Anterior cingulate cortex (tissue), 58 donors: ENCODE data around the gene INO80B.
"Not testable (repeated sequence)": the region's sequence is repeated elsewhere in the genome, so short reads cannot be mapped to it uniquely, and the experiment has no call there.

Experiments used
- DNase-seq, 58 donors: peaks; one replicate each; lab custom pipeline; 2025; lab: John Stamatoyannopoulos, UW

Gene INO80B

DNA sequence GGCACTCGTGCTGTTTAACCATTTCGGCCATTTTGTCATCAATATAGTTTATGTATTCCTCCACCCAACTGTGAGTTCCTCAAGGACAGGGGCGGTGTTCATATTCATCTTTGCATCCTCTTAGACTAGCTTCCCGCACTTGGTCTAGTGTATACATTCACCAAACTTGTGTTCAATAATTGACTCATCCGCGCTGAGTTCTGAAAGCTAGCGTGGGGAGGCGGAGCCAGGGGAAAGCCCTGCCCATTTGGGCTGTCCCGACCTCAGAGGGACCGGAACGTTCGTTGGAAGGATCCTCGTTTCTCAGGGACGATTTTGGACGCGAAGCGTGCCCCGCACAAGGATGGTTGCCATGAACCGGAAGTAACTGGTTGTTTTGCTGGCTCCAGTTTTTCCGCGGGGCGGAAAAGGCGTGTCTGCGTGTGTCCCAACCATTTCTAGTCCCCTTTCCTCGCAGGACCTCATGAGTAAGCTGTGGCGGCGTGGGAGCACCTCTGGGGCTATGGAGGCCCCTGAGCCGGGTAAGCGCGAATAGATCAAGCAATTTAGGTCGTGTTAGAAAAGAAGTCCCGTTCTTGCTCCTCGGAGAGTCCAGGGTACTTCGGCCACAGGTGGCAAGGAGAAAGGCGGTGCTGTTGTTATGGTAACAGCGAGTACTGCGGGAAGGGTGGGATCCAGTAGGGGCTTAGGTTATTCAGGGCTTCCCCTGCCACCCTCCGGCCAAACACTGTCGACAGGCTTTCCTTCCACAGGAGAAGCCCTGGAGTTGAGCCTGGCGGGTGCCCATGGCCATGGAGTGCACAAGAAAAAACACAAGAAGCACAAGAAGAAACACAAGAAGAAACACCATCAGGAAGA lies at the start of gene INO80B:
Gene INO80B (plus strand): TSS at position 434 of the 858 bp plus-strand sequence. CDS start 30 bp downstream, at position 464.
- peak; percentile 75 to 98 (median 95) for DNase-seq

DNA sequence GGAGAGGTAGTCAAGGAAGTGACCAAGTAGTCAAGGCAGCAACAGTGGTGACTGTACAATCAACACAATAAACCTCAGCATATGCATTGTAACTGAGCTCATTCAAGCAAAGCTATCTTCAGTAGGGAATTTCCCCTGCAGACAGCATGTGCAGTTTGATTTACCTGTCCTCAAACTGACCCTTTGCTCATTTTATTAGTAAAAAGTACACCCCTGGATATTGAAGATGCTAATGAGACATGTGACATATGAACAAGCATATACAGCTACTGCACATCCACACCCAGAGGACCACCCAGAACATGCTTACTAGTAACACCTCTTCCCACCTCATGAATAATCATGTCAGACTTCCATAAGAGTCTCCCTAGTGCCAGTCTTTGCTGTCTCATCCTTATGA lies 48.9 kb upstream of the INO80B start:
- no peak for DNase-seq

DNA sequence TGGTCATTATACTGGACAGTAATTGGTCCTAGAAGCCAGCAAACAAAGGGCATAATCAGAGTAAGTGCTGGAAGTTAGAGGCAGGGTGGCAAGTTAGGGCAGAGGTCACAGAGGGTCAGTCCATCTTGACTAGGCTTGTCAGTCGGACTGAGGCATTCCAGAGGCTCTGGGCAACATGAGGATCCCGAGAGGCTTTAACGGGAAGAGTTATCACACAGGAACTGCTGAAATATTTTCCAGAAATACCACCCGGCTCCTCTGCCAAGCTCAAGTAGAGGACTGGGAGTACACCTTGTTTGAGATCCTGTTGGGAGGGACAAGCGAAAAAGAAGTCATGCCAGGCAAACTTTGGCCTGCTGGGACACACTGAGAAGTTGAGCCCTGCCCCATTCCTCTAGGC lies 47.2 kb upstream of the INO80B start:
- no peak for DNase-seq

DNA sequence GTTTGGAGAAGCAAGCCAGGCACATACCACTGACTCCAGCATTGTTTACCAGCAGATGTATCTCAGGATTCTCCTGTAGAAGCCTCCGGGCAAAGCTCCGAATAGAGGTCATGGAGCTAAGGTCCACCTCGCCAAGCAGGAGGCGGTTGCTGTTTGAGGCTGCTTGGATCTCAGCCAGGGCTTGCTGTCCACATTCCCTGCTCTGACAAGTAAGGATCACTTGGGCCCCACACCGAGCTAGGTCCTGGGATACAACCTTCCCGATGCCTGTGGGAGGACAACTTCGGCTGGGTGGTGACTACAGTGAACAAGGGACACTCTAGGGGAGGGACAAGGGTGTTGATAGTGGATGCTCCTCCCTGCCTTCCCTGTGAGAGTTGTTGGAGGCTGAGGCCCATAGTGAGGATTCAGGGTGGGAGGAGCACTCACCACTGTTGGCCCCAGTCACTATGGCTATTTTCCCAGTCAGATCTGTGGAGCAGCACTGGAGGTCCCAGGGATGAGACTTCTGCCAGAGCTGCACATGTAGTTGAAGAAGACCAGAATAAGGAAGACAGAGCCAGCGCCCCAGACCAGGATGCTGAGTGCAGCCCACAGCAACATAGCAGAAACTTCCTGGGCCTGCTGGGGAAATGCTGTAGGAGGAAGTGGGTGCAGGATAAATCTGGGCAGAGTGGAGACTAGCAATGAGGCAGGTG lies 41.7 kb upstream of the INO80B start:
- no peak for DNase-seq

DNA sequence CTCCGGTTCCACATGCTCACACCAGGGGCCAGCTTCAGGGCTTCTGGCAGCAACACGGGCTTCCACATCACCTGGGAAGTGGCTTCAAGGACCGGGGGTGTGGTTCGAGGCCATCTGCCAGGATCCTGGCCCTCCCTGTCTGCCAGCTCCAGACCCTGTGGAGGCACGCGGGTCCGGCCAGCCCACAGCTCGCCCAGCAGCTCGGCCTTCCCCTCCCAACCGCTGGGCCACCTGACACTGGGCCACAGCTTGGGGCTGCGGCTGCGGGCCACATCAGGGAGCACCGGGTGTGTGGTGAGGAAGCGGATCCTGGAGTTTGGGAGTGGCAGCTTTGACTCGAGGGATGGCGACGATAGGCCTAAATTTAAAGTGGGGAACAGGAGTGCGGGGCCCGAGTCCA lies 40.4 kb upstream of the INO80B start:
- DNase-seq: no peak

DNA sequence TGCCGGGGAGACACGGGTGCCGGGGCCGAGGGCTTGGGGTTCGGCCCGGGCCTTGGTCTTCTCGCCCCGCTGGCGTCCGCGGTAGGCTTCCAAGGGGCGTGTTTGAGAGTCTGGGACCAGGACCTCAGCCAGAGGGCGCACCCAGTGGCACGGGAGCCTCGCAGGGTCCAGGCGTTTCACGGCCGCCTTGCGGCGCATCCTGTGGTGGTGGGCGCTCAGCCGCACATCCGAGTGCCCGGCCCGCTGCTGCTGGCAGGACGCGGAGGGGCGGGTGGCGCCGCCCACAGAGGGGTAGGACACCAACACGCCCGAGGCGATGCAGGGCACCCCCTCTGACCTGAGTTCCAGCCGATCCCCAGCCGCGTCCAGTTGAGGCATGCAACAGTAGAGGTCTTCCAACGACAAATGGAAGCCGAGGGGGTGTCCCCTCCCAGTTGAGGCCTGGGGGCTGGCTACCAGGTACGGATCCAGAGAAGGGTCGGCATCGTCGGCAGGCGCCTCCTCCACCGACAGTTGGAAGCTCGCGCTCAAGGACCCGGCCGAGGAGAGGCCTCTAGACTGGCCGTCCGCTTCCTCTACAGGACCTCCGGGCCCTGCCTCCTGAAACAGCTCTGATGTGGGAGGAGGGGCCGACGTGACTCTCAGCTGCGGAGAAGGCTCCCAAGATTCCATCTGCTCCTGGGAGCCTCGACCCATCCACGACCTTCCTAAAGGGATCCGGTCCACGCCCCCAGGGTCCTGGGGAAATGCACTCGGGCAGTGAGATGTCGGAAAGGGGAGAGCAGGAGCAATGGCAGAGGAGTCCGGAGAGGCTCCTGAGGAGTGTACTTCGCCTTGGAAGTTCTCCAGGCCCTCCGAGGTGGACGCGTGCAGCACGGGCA lies 39.8 kb upstream of the INO80B start:
- peak in 15 of 58 donors; percentile 5 to 59 (median 33) for DNase-seq

DNA sequence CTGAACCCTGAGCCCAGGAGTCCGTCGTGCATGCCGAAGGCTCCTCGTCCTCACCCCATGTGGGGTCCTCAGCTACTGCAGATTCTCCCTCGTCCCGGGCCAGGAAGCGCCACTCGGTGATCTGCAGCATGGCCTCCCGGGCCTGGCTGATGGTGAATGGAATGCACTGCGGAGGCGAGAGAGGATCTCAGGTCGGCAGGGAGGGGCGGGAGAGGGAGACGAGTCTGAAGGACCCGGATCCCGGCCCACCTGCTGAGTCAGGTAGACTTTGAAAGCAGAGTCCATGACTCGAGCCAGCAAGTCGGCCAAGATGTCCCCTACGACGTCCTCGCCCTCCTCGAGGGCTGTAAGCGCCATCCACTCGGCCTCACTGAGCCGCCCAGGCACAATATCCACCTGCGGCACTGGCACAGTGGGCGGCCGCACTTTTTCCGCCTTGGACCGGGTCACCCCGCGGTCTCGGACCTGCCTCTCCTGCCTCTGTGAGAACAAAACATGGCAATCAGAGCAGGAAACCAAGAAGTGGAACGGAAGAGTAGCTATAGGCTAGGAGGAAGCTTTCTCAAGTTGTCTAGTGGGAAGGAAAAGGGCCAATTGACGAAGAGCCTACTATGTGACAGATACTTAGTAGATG lies 39.0 kb upstream of the INO80B start:
- no peak for DNase-seq

DNA sequence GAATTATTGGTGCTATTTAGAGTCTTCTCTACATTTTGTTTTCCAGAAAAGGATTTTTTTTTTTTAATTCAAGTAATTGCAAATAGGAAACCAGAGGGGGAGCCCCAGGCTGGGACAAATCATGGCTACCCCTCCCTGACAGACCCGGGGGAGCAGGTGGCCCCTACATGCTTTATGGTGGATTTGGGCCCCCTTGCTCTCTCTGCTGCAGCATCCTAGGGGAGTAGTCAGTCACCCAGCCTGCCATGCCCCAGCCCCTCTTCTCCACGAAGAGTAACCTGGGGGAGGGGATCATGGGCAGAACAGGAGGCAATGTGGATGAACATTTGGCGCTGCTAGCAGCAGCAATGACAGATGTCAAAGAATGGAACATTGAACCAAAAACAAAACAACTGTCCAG lies 38.1 kb upstream of the INO80B start:
- no peak for DNase-seq

DNA sequence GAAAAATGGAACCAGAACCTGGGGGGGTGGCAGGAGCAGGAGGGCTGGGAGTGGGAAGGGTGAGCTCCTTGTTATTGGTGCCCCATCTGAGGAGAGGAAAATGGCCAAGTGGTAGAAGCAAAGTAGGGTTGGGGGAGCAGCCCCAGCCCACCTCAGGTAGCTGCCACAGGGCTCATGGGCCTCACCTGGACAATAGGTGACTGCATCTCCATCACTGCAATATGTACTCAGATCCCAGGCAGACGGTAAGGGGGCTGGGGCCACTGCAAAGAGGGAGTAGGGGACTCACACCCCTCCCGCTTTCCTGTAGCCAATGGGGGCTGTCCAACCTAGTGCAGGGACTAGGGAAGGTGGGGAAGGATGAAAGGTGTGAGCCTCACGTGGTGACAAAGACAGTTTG lies 37.7 kb upstream of the INO80B start:
- no peak for DNase-seq

DNA sequence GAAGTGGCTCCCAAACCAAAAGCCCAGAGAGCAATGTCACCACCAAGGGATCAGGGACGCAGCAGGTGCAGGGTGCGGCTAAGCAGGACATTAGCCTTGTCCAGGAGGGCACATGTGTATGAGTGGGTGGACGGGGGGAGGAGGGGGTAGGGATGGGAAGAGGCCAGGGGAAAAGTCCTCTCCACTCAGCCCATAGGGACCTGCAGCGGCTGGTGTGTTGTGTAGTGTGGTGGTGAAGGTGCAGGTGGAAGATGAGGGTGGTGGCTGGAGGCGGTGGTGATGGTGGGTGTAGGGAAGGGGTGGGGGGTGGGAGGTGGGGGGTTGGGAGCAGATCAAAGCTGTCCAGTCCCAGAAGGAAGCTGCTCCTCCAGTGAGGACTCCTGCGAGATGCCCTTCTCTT lies 37.1 kb upstream of the INO80B start:
- DNase-seq: no peak

DNA sequence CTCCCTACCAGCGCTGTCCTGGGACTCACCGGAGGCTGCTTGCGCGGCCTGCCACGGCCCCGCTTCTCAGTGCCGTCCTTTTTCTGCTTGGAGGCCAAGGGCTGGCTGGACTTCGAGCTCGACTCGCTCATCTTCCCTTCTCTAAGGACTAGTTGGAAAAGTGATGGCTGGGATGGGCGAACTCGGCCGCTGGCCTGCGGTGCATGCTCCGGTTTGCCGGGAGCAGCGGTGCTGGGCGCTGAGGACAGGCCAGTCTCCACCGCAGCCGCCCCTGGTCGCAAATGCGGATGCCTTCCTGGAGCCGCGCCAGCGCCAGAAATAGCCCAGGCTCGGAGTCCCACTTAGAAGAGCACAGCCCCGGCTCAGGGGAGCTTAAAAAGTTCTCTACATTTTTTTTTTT lies 36.6 kb upstream of the INO80B start:
- DNase-seq: no peak

DNA sequence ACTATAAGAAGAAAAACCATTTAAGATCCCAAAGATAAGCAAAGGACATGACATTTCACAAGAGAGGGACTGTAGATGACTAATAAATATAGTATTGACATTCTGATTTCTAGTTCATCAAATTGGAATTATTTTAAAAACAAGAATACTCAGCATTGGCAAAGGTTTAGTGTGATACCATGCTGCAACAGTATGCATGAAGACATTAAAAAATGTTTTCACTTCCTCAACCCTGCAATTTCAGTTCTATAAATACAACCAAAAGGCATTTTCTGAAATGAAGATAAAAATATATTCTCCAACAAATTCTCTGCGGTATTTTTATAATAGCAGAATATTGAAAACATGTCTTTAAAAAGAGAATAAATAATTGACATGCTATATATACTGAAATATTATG lies 35.5 kb upstream of the INO80B start:
- no peak for DNase-seq

DNA sequence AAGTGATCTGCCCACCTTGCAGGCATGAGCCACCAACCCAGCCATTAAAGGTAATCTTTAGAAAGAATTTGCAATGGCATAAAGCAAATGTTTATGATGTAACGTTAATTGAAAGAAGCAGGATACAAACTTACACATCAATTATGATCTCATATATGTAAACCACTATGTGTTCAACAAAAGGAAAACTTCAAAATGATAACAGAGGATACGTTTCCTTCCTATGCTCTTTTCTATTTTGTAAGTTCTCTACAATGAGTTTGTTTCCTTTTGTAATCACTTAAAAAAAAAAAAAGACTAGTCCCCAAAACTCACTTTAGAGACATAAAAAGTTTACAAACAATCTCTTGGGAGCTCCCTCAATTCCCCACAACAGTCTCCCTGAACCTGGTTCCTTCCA lies 34.9 kb upstream of the INO80B start:
- DNase-seq: no peak

DNA sequence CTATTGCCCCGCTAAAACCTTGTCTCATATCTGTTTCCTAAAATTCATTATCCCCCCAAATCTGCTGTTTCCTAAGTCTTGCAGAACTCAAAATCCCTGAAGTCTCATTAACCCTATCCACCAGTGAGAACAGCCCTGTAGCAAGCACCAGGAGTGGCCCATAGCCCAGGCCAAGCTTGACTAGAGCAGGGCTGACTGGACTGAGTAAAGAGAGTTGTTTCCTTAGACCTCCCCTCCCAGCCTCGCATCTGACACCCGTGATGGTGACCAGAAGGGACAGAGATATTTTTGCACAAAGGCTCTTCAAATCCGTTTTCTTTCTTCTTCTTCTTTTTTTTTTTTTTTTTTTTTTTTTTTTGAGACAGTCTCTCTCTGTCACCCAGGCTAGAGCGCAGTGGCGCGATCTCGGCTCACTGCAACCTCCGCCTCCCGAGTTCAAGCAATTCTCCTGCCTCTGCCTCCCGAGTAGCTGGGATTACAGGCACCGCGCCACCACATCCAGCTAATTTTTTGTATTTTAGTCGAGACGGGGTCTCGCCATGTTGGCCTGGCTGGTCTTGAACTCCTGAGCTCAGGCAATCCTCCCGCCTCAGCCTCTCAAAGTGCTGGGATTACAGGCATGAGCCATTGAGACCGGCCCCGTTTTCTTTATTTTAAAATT lies 34.3 kb upstream of the INO80B start:
- DNase-seq: not testable (repeated sequence)

DNA sequence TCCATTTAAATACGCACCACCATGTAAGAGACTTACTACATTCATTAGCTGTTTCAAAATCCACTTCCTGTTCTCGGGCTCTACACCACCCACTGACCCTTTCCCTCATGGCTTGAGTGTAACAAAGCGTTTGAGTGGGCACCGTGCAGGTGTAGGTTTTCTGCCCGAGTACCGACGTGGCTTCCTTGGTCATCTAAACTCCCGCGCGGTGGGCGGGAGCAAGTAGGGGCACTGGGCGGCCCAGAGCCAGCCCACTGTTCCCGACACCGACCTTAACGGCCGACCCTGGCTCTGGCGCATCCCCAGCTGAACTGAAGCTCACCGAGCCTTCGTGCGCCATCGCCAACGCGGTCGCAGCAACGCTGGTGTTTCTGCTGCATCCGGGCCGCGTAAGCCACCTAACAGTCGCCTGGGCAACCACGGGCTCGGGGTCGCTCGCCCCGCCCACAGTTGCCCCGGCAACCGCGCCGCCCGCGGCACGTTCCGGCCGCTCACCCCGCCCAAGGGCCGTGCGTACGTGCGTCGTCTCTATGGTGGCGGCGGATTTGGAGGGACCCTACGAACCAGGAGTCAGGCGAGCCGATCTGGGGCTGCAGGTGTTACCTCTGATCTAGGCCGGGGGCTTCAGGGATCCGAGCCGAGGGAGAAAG lies 33.5 kb upstream of the INO80B start, which contains the start of the genes C2orf81 and WDR54:
Gene C2orf81 (minus strand): TSS at position 399 of the 650 bp plus-strand sequence. CDS start 59 bp downstream, at position 340.
Gene WDR54 (plus strand): TSS at position 510 of the 650 bp plus-strand sequence. CDS start 424 bp downstream, outside the sequence.
- DNase-seq: peak in 55 of 58 donors; percentile 30 to 91 (median 71)

DNA sequence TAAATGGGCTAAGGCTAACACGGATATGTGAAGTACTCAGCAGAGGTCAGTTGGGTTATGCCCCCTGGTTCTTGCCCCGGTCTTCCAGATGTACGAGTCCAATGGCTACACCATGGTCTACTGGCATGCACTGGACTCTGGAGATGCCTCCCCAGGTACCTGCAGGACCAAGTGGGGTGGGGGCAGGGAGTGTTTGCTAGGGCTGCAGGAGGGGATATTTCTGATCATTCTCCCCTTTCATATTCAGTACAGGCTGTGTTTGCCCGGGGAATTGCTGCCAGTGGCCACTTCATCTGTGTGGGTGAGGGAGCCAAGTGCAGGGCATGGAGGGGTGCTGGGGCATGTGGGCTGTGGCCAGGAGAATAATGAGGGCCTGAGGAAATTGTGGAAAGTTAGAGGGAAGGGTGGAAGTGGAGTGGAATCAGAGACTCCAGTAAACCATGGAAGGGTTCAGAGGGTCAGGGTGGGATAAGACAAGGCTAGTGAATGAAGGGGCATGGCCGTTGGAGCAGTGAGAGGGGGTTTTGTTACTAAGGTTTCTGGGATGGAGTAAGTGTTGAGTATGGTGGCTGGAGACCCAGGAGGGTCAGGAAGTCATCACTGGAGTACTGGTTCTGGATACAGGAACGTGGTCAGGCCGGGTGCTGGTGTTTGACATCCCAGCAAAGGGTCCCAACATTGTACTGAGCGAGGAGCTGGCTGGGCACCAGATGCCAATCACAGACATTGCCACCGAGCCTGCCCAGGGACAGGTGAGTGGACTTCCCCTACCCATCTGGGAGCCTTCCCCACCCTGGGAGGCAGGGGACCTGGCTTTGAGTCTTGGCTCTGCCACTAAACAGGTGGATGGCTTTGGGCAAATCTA lies 31.4 kb upstream of the INO80B start:
- DNase-seq: no peak

DNA sequence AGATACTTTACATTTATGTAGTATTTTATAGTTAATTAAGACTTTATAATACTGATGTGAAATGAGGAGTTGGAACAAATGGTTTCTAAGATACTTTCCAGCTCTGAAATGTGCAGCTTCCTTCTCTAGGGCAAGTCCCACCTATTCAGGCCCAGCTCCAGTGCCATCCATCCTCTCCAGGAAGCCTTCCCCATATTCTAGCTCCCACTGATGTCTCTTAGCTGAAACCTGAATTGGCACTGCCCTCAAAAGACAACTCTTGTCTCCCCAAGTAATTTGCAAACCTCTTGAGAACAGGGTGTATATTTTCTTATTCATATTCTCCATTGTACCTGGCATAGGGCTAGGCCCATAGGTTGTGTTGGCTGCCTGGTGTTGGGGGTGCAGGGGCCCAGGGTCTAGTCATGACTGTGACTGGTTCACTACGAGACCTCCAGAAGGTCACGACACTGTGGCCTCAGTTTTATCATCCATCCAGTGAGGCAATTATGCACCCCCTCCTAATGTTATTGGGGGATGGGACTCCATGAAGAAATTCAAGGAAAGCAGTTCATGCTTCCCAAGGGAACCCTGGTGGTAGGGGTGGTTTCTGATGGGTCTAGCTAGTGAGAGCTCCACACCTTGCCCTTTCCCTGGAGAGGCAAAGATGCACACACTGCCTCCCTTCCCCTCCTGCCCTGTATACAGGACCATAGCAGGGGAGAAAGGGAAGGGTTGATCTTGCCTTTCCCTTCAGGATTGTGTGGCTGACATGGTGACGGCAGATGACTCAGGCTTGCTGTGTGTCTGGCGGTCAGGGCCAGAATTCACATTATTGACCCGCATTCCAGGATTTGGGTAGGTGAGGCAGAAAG lies 30.5 kb upstream of the INO80B start:
- DNase-seq: no peak
